ENCODE results near the gene EGFLAM. TPM values are rescaled to one million over a fixed set of nuclear protein-coding genes. Genes with fewer than 3 reads are reported as not detected.

EGFLAM gene
- 2.5 TPM in 1 of 2 replicates, not detected in the other for total RNA-seq

DNA sequence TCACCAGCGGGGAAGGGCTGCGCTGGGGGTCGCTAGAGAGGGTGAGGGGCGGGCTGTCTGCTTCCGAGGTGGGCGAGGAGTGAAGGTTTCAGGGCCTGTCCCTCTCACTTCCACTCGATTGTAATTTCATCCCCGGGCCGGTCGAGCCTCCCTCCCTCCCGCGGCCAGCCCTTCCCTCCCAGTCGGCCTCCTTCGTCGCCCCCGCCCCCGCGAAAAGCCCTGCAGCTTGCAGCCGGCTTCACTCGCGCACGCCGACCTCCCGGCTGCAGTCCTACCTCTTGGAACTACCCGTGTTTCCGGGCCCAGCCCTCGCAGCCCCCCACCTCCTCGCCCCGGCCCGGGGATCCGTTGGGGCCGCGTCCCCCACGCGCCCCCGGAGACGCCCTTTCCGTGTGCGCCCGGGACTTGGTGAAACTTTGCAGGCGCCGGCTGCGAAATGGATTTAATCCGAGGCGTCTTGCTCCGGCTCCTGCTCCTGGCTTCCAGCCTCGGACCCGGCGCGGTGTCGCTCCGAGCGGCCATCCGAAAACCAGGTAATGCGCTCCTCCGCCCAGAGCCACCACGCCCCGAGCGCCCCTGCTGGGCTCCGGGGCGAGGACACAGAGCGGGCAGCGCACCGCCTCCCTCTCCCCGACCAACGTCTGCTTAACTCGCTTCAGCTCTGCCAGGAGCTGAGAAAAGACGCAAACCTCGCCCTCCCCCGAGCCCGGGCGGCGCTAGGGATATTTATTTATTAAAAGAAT, at the start of gene EGFLAM:
EGFLAM (plus strand) TSS at position 241 of the 743 bp plus-strand sequence; CDS start at position 437, 196 bp downstream.

Measured in airway epithelial cell (primary cell).